ENCODE data around the gene DPP4. TPM values are rescaled to one million over a fixed set of nuclear protein-coding genes. Genes with fewer than 3 reads are reported as not detected.

The DPP4 gene
- polyA plus RNA-seq, 1 donor (not counting 4 experiments of a cell fraction or from before 2014, with no cell fraction given), result 1.1 TPM

DNA sequence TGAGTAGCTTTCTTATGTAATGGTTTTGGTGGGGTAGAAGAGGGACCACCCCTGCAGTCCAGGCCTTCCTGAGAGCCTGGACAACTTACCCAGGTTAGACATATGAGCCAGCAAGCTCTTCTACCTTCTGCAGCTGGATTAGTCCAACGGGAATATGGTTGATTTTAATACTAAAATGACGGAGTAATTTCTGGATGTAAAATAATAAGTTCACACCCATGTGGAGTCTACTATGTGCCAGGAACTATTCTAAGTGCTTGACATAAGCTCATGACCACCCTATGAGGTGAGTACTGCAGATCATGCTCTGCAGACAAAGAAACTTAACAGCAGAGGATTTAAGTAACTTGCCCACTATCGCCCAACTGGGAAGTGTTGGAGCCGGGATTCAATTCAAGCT is 45.5 kb downstream of the DPP4 start:
- no peak overlapping the region for H3K27ac ChIP-seq (ENCODE audit: control insufficient read depth, insufficient read depth, low read length)
- FAIRE-seq, result no peak
- TF ChIP-seq, protein P1, sequence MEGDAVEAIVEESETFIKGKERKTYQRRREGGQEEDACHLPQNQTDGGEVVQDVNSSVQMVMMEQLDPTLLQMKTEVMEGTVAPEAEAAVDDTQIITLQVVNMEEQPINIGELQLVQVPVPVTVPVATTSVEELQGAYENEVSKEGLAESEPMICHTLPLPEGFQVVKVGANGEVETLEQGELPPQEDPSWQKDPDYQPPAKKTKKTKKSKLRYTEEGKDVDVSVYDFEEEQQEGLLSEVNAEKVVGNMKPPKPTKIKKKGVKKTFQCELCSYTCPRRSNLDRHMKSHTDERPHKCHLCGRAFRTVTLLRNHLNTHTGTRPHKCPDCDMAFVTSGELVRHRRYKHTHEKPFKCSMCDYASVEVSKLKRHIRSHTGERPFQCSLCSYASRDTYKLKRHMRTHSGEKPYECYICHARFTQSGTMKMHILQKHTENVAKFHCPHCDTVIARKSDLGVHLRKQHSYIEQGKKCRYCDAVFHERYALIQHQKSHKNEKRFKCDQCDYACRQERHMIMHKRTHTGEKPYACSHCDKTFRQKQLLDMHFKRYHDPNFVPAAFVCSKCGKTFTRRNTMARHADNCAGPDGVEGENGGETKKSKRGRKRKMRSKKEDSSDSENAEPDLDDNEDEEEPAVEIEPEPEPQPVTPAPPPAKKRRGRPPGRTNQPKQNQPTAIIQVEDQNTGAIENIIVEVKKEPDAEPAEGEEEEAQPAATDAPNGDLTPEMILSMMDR (optimal IDR thresholded peaks at IDR 0.05 in 1 of 3, IDR thresholded peaks at IDR 0.05 in 1 of 3, conservative IDR thresholded peaks at IDR 0.05 in 1 of 3; ENCODE audit: extremely low read depth in 1 of 3, insufficient read depth in 2 of 3, low read length in 3 of 3), result no peak
- TF ChIP-seq EZH2 (IDR thresholded peaks at IDR 0.05; ENCODE audit: low read length), result no peak
- H2AFZ ChIP-seq (ENCODE audit: control insufficient read depth, low read length), result no peak overlapping the region
- H3K4me3 ChIP-seq (ENCODE audit: control insufficient read depth in 2 of 3, extremely low read depth in 1 of 3, insufficient read depth in 2 of 3, low read depth in 1 of 3, low read length in 3 of 3), result no peak overlapping the region
- H3K27me3 ChIP-seq (ENCODE audit: control insufficient read depth, extremely low read depth, insufficient read depth, low read length), result no peaks in the 10 kb centered on the region
- H3K36me3 ChIP-seq (ENCODE audit: control insufficient read depth in 2 of 2, extremely low read depth in 1 of 2, insufficient read depth in 2 of 2, low read length in 2 of 2), result no peaks in the 10 kb centered on the region
- no peak overlapping the region for H3K9ac ChIP-seq (ENCODE audit: control insufficient read depth, extremely low read depth, insufficient read depth, low read length)
- H3K4me1 ChIP-seq (ENCODE audit: control insufficient read depth, extremely low read depth, insufficient read depth, low read length), result peaks cover 17% of the 10 kb centered on the region
- dilution Hi-C loops (cut with MboI; ENCODE audit: extremely low pct_ligation_motif_present, low sequenced_read_pairs), result no loop called here
- no peak overlapping the region for H3K4me2 ChIP-seq (ENCODE audit: control insufficient read depth, extremely low read depth, insufficient read depth, low read depth, low read length)
- DNase-seq (ENCODE audit: low read depth, low spot score), result no peak
- H3K79me2 ChIP-seq (ENCODE audit: control insufficient read depth, insufficient read depth, low read length), result no peaks in the 10 kb centered on the region
- no peaks in the 10 kb centered on the region for H4K20me1 ChIP-seq (ENCODE audit: control insufficient read depth, extremely low read depth, insufficient read depth, low read length)
- H3K9me3 ChIP-seq (ENCODE audit: control insufficient read depth, low read depth, low read length), result no peaks in the 10 kb centered on the region
- H3K9me1 ChIP-seq (ENCODE audit: control insufficient read depth, extremely low read depth, insufficient read depth, low read length), result no peaks in the 10 kb centered on the region

DNA sequence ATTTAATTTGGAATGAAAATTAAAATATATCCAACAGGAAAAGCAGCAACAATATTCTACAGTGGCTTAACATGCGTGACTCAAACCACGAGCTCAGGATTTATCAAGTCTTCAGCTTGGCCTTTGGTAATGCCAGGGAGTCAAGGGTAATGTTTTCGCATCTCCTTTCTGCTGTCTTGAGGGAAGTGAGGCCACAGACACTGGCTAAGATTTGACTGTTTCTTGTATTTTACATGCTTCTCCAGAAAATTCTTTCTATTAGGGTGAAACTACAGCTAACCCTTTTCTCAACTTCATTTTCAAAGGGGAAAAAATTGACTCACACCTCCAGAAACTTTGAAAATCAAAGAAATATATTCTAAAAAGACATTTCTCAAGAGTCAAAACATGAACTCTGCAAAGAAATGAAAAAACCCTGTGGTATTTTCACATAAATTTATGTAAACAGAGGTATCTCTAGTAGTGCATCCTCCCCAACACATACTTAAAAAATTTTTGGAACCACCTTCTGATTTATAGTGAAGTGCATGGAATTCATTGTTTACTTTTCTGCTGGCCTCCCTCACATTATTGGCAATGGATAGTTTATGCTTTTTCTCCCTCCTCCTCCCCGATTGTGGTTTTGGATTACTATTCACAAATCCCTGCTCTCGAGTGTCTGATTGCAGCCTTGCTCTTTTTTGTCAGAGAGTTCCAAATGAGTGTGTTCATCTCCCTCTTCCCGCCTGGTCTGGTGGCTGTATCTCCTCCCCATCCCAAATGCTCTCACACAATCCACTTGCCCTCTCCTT is 48.7 kb downstream of the DPP4 start:
- no peaks in the 10 kb centered on the region for H3K27me3 ChIP-seq (ENCODE audit: control insufficient read depth, extremely low read depth, insufficient read depth, low read length)
- no peak overlapping the region for H3K27ac ChIP-seq (ENCODE audit: control insufficient read depth, insufficient read depth, low read length)
- H2AFZ ChIP-seq (ENCODE audit: control insufficient read depth, low read length), result no peak overlapping the region
- no peak overlapping the region for H3K4me3 ChIP-seq (ENCODE audit: control insufficient read depth in 2 of 3, extremely low read depth in 1 of 3, insufficient read depth in 2 of 3, low read depth in 1 of 3, low read length in 3 of 3)
- H3K9me3 ChIP-seq (ENCODE audit: control insufficient read depth, low read depth, low read length), result no peaks in the 10 kb centered on the region
- H3K36me3 ChIP-seq (ENCODE audit: control insufficient read depth in 2 of 2, extremely low read depth in 1 of 2, insufficient read depth in 2 of 2, low read length in 2 of 2), result no peaks in the 10 kb centered on the region
- no peak overlapping the region for H3K9ac ChIP-seq (ENCODE audit: control insufficient read depth, extremely low read depth, insufficient read depth, low read length)
- H3K9me1 ChIP-seq (ENCODE audit: control insufficient read depth, extremely low read depth, insufficient read depth, low read length), result no peaks in the 10 kb centered on the region
- no peaks in the 10 kb centered on the region for H4K20me1 ChIP-seq (ENCODE audit: control insufficient read depth, extremely low read depth, insufficient read depth, low read length)
- H3K4me2 ChIP-seq (ENCODE audit: control insufficient read depth, extremely low read depth, insufficient read depth, low read depth, low read length), result no peak overlapping the region
- FAIRE-seq (no peak), DNase-seq (ENCODE audit: low read depth, low spot score) (no peak)
- H3K79me2 ChIP-seq (ENCODE audit: control insufficient read depth, insufficient read depth, low read length), result no peaks in the 10 kb centered on the region
- peaks cover 22% of the 10 kb centered on the region for H3K4me1 ChIP-seq (ENCODE audit: control insufficient read depth, extremely low read depth, insufficient read depth, low read length)
- TF ChIP-seq, protein P1 (optimal IDR thresholded peaks at IDR 0.05 in 1 of 3, IDR thresholded peaks at IDR 0.05 in 1 of 3, conservative IDR thresholded peaks at IDR 0.05 in 1 of 3; ENCODE audit: extremely low read depth in 1 of 3, insufficient read depth in 2 of 3, low read length in 3 of 3), result no peak
- no peak for TF ChIP-seq EZH2 (IDR thresholded peaks at IDR 0.05; ENCODE audit: low read length)
- dilution Hi-C loops (cut with MboI; ENCODE audit: extremely low pct_ligation_motif_present, low sequenced_read_pairs), result no loop called here

Measured in keratinocyte (primary cell).